HG03175 (cell line): ENCODE measurements around the gene KIF1A.

Source experiments
- ATAC-seq: cut with Tn5 transposase; IDR thresholded peaks from one replicate; pipeline ENCODE4 v1.9.1; 2021; ENCODE audit warnings: mild to moderate bottlenecking, moderate library complexity; ENCODE audit not compliant: unreplicated experiment

KIF1A gene

DNA sequence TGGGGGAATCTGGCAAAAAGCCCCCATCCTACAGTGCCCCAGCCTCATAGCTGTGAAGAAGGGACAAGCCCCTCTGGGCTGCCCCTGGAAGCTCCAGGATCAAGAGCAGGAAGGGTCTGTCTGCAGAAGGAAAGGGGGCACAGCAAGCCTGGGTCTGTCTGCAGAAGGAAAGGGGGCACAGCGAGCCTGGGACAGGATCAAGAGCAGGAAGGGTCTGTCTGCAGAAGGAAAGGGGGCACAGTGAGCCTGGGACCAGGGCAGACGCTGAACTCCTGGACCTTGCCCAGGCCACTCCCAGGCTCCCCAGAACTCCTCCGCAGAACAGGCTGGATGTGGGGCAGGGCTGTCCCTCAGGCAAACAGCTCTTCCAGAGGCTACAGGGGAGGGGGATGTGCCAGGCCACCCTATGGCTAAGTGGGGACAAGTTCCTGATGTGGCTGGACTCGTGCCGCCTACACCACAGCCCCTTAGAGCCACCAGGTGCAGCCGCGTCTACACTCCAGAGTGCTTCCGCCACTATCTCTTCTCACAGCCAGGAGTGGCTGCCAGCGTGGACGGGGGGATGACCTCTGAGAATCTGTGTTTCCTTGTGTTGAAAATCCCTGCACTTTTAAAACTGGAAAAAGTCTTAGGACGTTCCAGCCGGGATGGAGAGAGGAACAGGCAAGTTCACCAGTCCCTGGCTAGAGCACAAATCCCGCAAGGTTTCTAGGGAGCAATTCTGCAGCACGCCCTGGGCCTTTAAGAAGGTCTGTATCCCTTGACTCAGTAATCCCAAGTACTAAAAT lies 20.8 kb downstream of the KIF1A start:
- ATAC-seq: no peak

DNA sequence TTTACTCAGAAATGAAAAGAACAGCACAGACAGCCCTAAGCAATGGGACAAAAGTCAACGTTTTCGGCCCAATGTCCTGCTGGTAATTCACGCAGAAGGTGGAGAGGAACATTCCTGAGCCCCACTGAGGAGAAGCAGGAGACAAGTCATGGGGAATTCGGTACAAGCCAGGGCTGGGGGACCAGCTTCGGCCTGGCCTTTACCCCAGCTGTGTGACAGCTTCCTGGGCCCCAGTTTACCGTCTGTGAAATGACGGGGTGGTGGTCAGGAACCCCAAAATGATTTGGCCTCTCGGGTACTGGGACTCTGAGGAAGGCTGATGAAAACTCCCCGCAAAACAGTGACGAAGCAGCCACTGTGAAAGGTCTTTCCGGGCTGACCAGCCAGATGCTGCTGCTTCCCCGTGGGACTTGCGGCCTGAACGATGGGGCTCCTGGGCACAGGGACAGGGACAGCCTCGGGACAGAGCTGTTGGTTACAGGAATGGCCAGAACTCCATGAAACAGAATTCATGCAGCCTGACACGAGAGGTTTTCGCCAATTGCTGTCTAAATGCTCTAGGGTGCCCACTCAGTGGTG lies 21.6 kb downstream of the KIF1A start:
- ATAC-seq: no peak

DNA sequence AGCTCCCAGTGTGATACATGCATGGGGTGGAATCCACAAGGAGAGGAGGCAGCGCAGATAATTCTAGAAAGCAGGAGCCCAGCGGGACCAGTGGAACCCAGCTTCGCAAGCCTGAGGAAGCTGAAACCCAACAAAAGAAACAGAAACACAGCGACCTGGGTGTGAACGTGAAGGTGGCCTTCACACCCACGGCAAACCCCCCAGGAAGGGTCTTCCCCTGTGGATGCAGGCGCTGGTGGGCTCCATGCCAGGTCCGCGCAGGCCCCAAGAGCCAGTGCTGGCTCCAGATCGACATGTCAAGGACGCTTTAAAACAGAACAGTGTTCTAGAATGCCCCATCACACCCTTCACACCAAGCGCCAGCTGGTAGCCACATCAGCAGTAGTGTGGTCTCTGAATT lies 22.1 kb downstream of the KIF1A start:
- ATAC-seq: no peak

DNA sequence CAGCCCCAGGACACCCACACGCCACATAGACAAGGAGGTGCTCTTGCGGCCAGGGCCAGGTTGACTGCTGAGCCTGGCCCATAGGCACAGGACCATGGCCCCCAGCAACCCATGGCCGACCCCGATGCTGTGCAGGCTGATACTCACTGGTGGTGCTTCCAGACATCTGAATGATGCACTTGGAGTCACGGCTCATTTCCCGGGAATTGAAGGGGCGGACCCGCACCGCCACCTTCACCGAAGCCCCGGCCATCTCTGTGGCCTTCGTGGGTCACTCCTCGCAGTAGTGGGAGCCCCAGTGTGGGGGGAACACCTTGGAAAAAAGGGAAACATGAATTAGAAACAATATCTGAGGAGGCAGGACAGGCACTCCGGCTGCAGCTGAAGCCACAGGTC lies 22.5 kb downstream of the KIF1A start:
- ATAC-seq: no peak

DNA sequence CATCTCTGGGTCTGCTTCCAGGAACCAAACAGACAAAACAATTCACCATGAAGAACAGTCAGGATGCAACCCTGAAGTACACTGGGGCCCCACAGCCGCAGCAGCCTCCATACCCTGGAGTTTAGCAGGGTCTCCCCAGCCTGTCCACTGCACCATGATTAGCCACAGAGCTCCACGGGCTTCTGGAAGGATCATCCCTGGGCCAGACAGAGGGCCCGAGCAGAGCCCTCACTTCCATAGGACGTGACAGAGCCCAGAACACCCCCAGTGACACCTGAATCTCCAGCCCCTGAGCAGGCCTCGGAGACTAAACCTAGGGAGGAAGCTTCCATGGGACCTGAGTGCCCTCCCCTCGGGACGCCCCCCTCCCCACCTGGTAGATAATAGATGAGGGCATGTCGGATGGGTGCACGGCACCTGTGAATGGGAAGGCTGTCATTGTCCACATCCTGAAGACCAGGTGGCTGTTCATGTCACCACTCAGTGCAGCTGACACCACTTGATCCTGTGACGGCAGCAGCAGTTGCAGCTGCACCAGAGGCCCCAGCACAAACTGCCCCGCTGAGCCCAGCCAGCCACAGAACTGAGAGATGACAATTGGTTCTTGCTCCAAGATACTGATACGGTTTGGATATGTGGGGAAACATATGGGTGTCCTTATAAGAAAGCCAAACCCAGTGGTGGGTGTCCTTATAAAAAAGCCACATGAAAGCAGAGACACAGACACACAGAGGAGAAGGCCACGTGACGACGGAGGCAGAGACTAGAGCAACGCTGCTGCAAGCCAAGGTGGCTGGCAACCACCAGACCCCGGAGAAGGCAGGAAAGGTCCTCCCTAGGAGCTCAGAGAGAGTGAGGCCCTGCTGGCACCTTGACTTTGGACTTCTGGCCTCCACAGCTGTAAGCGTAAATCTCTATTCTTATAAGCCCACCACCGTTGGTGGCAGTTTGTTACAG lies 23.2 kb downstream of the KIF1A start:
- no peak for ATAC-seq

DNA sequence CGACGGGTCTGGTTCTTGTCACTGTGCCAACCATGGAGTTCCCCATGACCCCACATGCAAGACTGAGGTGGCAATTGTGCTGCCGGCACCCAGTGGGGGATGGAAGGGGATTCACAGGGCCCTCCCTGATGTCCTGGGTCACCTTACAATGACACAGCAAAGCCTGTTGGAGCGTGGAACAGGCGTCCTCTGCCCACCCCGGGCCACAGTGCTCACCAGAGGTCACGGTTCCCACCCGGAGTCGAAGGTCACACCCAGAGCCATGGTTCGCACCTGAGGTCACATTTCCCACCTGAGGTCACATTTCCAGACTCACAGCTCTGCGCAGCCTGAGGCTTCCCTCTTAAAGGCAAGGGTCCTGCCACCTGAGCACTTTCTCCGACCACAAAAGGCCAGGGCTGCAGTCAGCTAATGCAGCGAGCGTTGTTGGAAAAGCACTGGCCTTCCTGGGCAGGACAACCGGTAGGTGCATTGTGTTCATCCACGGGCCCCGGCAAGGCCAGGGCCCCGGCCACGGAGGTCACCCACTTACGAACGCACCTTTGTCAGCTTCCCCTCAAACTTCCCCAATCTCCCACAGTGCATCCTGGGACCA lies 24.0 kb downstream of the KIF1A start:
- no peak for ATAC-seq

DNA sequence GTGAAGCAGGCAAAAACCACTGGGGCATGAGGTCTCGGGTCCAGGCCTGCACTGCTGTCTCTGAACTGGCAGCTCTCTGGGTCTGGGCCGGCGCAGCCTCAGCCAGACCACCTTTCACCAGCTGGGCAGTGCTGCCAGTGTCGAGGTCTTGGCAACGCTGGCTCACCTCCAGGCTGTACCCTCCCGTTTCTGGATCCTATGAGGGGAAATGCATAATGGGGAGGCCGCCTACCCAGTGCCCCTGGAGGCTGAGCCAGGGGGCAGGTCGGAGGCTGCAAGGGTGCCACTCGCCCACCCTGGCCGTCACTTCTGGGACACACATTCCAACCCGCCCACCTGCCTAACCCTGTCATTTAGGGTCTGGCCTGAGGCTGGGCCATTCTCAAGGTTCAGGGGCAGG lies 24.6 kb downstream of the KIF1A start:
- no peak for ATAC-seq

DNA sequence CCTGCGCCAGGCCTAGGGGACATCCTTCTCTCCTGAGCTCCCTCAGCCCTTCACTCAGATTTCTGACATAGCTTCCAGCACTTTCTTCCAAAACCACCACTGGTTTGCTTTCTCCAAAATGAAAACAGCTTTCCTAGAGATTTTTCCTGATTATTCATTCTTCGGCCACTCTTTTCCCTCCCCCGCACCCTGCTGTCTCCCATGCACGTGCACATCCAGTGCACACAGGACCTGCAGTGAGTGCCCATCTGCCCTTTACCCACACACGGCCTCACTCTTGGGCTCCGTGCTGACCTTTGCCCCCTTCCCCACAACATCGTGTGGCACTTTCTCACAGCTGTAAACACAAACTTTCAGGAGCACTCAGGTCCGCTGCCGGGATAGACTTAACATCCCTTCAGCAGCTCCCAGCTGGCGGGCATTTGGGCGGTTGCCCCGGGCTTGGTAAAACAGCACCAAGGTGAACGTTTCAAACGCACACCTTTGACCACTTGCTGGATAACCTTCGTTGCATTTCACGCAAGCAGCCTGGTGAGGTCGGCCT lies 25.8 kb downstream of the KIF1A start:
- no peak for ATAC-seq

DNA sequence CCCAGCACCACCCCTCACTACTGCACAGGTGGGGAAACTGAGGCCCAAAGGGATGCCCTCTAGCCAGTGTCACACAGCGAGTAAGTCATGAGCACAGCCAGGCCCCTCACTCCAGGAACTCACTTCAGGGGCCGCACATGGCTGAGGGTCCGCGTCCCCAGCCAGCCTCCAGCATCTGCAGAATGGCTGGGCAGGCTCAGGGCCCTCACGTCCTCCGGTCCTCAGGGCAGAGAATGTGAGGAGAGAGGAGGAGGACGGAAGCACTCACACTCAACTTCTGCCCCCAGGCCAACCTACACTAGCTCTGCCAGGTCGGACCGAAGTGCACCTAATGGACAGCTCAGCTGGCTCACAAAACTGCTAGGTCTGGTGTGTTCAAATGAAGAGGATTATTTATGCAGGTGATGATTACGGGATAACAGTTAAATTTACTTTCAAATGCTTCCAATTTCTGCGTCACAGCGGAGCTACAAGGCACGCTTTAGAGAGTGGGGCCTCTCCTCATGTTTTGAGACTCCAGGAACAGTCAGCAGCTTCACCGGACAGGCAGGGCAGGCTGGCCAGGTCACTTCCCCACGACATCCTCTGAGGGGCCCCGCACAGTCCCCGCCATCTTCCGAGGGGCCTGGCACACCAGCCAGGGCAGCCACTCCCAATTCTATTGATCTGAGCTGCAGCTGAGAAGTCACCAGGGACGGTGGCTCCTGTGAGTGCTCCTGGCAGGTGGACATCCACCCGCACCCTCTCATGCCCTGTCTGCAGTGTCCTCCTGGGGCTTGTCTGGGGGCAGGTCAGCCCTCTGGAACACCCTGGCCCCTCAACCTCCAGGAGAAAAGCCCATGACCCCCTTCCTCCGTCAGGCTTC lies 26.5 kb downstream of the KIF1A start:
- no peak for ATAC-seq

DNA sequence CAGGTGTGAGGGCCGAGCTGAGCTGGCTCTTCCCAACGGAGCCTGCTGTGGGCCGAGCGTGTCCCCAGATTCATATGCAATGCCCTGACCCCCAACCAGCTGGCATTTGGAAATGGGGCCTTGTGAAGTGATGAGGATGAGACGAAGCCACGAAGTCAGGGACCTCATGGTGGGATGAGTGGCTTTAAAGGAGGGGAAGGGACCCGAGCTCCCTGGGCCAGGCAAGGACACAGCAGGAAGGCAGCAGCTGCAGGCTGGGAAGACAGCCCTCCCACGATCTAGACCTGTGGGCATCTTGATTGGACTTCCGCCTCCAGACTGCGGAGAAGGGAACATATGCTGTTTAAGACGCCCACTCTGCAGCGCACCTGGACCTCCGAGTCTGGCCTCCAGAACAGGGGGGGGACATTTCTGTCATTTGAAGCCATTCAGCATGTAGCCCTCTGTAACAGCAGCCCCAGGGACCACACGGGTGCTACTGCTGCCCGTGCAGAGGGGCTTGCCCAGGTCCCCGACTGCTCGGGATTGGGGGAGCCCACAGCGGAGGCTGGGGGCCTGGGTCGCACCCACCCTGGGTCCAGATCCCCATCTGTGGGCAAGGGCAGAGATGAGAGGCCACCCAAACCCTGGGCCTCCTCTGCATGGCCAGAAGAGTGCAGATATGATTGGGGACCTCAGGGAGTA lies 27.2 kb downstream of the KIF1A start:
- no peak for ATAC-seq

DNA sequence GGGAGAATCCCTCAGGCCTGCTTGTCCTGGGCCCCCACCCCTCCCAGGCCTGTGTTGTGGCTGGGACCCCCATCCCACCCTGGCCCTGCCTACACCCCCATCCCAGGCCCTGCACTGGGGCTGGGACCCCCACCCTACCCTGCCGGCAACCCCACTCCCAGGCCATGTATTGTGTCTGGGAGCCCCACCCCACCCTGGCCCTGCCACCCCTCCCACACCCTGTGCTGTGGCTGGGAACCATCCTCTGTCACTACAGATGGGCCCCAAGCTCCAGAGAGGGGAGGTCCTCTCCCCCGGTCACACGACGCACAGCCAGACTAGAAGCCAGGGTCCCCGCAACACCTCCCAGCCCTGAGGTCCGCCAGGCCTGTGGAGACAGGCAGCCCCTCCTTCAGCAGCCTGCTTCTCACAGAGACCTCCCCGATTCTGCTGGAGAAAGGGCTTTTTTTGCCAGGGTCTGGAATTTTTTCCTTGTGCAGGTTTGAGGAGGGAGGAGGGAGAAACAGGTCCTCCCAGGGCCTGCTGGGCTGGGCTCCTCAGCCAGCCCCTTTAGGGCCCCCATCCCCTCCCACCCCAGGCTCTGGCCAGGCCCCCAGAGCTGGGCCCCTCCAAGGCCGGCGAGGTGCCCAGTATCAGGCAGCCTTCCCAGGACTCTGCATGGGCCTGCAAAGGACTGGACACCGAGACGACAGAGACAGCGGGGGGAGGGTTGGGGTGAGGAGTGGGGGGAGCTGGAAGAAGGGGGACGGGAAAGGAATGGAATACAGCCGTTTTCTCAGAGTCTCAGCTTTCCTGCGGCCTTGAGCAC lies 28.0 kb downstream of the KIF1A start:
- no peak for ATAC-seq

DNA sequence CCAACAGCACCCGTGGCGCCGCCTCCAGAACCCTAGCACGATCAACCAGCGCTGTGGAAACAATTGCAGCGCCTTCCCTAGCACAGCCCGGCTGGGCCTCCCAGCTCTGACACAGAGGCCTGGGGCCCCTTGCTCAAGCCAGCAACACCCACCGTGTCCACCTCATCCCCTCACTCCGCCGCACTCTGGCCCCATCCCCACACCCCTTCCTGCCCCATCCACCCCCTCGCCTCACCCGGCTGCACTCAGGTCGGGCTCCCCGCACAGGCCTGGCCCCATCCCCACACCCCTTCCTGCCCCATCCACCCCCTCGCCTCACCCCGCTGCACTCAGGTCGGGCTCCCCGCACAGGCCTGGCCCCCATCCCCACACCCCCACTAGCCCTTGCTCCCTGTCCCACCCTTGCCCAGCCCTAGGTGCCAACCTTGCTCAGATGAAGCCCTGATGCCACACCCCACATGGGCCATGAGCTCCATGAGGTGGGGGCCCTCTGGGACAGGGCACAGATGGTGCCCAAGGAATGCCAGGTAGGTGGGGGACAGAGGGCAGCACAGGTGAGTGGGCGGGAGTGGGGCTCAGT lies 28.7 kb downstream of the KIF1A start:
- no peak for ATAC-seq

DNA sequence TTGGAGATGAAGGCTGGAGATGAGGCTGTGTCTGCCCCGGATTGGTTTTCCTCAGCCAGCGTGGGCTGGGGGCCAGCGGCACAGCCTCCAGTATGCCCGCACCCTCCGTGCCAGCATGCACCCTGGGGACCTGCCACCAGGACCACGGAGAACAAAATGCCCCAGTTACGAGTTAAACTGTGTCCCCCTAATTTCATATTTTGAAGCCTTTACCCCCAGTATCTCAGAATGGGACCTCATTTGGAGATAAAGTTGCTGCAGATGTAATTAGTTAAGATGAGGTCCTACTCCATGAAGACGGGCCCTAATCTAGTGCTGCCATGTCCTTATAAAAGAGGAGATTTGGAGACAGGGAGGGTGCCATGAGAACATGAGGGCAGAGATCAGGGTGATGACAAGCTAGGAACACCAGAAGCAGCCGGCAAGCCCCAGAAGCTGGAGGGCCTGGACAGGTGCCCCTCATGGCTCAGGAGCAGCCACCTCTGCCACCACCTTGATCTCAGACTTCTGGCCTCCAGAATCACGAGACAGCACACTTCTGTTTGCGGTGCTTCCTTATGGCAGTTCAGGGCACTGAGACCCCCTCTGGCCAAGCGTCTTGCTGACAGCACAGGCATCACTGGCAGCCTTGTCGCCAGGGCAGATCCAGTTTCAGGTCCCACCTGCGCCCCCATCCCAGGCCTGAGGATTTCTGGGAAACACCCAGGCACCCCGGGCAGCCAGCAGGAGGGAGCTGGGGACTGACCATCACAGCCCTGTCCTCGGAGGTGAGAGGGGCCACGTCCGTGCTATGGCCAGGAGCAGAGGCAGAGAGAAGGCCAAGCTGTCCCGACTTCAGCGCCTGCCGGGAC lies 29.4 kb downstream of the KIF1A start:
- no peak for ATAC-seq

DNA sequence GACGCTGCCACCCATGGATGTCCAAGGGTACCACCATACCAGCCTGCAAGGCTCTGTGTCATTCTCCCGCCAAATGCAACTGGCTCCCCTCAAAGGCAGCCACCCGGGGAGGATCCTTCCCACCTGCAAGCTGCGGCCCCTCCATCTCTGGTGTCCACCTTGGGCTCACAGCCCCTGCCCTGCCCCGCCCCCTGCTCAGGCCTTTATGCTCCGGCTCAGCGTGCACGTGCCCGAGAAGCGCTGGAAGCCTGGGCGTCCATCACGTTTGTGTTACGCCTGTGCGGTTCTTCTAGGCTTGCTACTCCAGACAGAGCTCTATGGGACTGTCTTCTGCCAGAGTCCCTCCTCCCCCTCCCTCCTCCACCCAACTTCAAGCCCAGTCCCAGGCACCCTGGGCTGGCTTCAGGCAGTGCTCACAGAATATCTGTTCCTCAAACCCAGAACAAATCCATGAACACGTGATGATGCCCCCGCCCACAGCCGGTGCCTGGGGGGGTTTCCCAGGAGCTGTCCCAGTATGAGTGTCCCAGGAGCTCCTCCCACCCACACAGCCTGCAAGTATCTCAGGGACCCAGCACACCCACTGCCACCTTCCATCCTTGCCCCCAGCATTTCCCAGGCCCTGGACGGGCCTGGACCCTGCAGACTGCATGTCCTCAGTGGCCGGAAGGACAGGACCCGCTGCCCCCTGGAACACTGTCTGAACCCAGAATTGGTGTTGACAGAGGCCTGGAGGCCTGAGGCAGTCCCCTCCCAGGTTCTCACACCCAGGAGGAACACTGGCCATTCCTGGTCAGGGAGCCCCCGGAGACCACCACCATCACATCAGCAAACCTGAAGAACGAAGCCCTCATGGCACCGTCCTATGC lies 30.3 kb downstream of the KIF1A start:
- ATAC-seq: no peak

DNA sequence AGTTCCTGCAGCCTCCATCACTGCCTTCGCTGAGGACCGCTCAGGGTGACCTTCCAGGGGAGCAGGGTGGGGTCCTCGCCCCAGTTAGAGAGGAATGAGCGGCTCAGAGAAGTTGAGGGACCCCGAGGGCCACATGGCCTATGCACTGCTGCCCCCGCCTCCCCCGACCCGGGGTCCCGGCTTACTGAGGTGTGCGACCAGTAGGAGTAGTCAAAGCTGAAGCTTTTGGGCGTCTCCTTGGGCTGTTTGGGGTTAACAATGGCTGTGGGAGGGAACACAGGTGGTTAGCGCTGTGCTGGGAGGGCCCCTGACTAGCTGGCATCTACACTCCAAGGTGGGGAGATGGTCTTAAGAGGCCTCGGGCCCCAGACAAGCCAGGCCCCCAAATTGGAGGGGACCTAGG lies 31.0 kb downstream of the KIF1A start:
- no peak for ATAC-seq

DNA sequence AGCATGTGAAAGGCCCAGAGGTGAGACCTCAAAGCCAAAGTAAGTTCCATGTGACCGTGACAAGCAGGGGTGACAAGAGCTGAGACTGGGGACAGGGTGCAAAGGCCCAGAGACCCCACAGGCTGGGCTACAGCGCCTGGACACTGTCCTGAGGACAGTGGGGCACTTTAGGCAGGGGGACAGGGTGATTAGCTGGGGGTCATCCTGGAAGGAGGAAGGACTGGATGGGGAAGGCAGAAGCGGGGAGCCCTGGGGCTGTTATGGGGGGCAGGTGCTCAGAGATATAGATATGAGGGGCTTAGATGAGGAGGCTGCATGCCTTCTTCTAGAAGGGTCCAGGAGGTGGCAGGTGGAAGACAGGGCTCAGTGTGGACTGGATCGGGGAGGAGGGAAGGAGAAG lies 31.5 kb downstream of the KIF1A start:
- no peak for ATAC-seq
